ENCODE data around the gene MAL.
"Not testable (repeated sequence)": the region's sequence is repeated elsewhere in the genome, so short reads cannot be mapped to it uniquely, and the experiment has no call there.

The MAL gene

GRCh38 chr2:95034221-95034620 lies 8.7 kb downstream of the MAL start:
- no peak for DNase-seq (ENCODE audit: low spot score)

DNA sequence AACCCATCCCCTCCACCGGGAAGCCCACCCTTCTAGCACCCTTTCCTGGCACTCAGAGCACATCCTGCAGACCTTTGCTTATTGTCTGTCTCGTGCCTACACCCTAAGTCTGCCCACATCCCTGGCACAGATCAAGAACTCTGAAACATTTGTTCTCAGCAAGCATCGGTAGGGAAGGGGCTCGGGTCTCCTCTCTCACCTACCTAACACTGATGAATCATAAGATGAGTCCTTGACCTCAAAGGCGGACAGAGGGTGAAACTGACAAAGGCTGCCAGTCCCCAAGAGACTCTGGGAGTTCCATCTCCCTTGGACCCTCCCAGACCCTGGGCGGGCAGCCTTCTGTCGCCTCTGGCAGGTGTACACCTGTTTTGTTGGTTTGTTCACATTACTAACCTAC lies 9.3 kb downstream of the MAL start:
- DNase-seq (ENCODE audit: low spot score) = no peak

DNA sequence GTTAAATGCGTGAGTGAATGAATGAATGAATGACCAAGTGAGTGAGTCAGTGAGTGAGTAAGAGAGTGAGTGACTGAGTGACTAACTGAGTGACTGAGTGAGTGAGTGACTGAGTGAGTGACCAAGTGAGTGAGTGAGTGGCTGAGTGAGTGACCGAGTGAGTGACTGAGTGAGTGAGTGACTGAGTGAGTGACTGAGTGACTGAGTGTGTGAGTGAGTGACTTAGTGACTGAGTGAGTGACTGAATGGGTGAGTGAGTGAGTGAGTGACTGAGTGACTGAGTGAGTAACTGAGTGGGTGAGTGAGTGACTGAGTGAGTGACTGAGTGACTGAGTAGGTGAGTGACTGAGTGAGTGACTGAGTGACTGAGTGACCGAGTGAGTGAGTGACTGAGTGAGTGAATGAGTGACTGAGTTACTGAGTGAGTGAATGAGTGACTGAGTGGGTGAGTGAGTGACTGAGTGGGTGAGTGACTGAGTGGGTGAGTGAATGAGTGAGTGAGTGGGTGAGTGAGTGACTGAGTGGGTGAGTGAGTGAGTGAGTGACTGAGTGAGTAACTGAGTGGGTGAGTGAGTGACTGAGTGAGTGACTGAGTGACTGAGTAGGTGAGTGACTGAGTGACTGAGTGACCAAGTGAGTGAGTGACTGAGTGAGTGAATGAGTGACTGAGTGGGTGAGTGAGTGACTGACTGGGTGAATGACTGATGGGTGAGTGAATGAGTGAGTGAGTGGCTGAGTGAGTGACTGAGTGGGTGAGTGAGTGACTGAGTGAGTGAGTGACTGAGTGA lies 11.3 kb downstream of the MAL start:
- DNase-seq (ENCODE audit: low spot score) = no peak

- no peak for DNase-seq (ENCODE audit: low spot score)
These were observed 11.9 kb downstream of the MAL start for GRCh38 chr2:95037384-95037839.

- DNase-seq (ENCODE audit: low spot score) = not testable (repeated sequence)
These were observed 12.5 kb downstream of the MAL start for GRCh38 chr2:95037841-95038585.

GRCh38 chr2:95038635-95039298 lies 13.3 kb downstream of the MAL start:
- no peak for DNase-seq (ENCODE audit: low spot score)

DNA sequence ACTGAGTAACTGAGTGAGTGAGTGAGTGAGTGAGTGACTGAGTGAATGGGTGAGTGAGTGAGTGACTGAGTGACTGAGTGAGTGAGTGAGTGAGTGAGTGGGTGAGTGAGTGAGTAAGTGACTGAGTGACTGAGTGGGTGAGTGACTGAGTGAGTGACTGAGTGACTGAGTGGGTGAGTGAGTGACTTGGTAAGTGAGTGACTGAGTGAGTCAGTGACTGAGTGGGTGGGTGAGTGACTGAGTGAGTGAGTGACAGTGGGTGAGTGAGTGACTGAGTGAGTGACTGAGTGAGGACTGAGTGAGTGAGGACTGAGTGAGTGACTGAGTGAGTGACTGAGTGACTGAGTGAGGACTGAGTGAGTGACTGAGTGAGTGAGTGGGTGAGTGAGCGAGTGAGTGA lies 13.9 kb downstream of the MAL start:
- no peak for DNase-seq (ENCODE audit: low spot score)

GRCh38 chr2:95039978-95040377 lies 14.5 kb downstream of the MAL start:
- DNase-seq (ENCODE audit: low spot score) = no peak

GRCh38 chr2:95040426-95040825 lies 14.9 kb downstream of the MAL start:
- no peak for DNase-seq (ENCODE audit: low spot score)

GRCh38 chr2:95041060-95041823 lies 15.7 kb downstream of the MAL start:
- DNase-seq (ENCODE audit: low spot score) = no peak

- DNase-seq (ENCODE audit: low spot score) = no peak
These were observed 16.4 kb downstream of the MAL start for GRCh38 chr2:95041824-95042442.

DNA sequence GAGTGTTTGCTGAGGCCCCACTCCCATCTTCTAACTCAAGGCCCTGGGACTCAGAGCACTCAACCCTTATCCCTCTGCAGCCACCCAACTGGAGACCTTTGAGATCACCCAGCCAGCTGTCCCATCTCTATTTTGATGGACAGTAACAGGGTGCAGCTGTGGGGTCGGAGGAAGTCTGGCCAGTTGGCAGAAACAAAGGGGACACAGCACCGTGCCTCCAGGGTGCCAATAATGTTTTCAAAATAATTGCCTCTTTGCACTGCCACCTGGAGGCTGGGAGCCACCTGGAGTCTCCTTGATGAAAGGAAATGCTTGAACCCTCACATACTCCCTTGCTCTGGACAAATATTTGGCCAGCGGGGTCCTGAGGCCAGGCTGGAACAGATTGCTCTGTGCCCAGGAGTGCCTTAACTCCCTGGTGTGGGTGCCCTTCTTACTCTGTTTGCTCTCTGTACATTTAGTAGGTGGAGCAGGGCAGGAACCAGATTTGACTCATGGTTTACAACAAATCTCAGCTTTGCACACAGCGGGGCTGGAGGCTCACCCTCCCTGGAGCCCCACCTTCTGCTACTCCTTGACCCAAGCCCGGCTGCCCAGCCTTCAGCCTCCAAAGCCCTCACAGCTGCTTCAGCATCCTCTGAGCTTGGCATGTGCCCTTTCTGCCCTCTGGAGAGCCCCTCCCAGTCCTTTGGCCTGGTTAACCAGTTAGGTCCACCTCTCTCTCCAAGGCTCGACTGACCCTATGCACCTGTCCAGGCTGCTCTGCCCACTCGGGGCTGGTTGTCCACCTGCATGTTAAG lies 17.2 kb downstream of the MAL start:
- DNase-seq (ENCODE audit: low spot score) = no peak

DNA sequence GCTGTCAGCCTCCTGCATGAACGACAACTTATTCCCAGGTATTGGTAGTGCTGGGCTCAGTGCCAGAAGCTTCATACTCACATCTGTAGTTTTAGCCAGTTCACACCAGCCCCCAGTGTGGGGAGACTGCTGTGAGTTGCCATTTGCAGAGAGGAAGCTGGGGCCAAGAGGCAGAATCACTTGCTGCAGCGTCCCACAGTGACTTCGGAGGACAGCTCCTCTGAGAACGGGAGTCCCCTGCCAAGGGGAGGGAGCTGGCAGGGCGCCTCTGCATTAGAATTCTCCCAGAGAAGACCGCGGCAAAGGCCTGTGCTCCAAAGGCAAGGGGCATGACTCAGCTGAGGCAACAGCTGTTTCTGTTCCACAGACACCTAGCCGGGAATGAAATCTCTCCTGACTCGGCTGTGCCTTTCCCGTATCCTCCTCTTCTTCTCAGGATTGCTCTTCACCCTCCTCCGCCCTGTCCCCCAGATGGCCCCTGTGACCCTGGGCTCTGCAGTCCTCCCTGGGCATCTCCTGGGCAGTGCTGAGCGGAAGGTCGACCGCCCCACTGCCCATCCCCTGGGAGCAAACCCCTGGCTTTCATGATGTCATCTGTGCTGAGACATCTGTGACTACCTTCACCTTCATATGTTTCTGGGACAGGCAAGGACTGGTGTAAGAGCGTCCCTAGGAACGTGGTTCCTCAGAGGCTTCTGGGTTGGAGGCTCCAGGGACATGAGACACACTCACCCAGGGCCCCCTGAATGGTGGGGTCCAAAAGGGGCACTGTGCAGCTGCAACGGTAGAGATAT lies 18.0 kb downstream of the MAL start:
- peak; percentile 96 for DNase-seq (ENCODE audit: low spot score)

DNA sequence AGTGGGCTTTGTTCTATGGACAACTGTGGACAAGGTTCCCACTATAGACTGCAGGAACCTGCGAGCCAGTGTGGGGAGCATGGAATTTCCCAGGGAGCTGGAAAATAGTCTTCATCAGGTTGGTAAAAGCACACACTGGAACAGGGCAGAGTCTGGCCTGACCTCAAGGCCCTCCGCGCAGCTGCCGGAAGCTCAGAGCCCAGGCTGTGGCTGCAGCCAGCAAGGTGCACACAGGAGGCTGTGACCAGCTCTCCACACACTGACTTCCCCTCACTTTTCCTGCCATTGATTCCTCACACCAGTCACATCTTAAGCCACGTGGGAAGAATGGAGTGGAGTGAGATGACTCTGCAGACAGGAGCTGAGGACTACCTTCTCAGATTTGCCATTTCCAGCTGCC lies 19.1 kb downstream of the MAL start:
- DNase-seq (ENCODE audit: low spot score) = no peak

- DNase-seq (ENCODE audit: low spot score) = no peak
These were observed 21.0 kb downstream of the MAL start for GRCh38 chr2:95046371-95047112.

- DNase-seq (ENCODE audit: low spot score) = no peak
These were observed 22.4 kb downstream of the MAL start for GRCh38 chr2:95047629-95048510.

- no peak for DNase-seq (ENCODE audit: low spot score)
These were observed 23.5 kb downstream of the MAL start for GRCh38 chr2:95048825-95049682.

DNA sequence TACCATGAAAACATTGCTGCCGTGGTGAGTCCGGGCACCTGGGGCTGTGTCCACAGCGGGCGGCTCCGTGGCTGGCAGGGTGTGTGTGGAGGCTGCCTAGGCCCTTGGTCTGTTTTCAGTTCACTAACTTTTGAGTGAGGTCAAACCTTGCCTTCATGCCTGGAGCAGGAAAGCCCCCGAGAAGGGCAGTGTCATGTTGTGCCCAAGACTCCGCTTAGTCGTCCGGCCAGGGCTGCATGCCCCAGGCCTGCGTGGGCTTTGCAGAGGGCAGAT lies 24.1 kb downstream of the MAL start:
- no peak for DNase-seq (ENCODE audit: low spot score)

All from AG08396 (cell line).